ENCODE results near the gene TAS2R3. TPM values are rescaled to one million over a fixed set of nuclear protein-coding genes. Genes with fewer than 3 reads are reported as not detected.

The TAS2R3 gene
- polyA plus RNA-seq, 1 experiment, result not detected

- H3K36me3 ChIP-seq (ENCODE audit: control insufficient read depth, insufficient read depth, low read length), result peaks cover 5% of the 10 kb centered on the region; the same call in 1 of the 2 replicates
- ChIA-PET POLR2A (no interaction called here), CTCF (interaction anchor here (0.7 to 2.0 kb wide), 14 partner anchors 9 to 140 kb away, joined by 3 to 15 read pairs (median 4); partner anchors contain the start of genes TAS2R3 and TAS2R4)
- peak; percentile 6 for DNase-seq (ENCODE audit: low read depth)
- H3K27me3 ChIP-seq (ENCODE audit: control insufficient read depth, insufficient read depth, low read length), result no peaks in the 10 kb centered on the region
- TF ChIP-seq CTCF (IDR thresholded peaks at IDR 0.05; ENCODE audit: insufficient read depth, low read depth, low read length), result peak; percentile 83
- H3K4me3 ChIP-seq (ENCODE audit: low read depth, low read length), result no peak overlapping the region
Observed at GRCh38 chr7:141785706-141786552, 22.0 kb downstream of the TAS2R3 start.

DNA sequence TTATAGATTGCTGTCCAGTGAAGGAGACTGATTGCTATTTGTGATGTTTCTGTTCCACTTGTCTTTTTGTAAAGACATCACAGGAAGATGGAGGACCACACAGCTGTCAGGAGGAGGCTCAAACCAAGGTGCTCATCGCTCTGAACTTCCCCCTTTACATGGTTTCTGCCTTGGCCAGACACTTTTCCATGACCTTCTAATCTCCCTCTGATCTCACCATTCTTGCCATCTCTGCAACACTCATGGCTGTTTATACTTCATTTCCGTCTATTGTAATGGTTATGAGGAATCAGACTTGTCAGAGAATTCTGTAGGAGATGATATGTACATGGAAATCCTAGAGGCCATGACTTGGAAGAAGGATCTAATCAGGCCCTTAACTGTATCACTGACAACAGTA is 24.4 kb downstream of the TAS2R3 start:
- TF ChIP-seq CTCF (IDR thresholded peaks at IDR 0.05; ENCODE audit: insufficient read depth, low read depth, low read length), result no peak
- ChIA-PET CTCF (no interaction called here), POLR2A (no interaction called here)
- Histone ChIP-seq H3K27me3 (ENCODE audit: control insufficient read depth, insufficient read depth, low read length) (no peaks in the 10 kb centered on the region), H3K4me3 (ENCODE audit: low read depth, low read length) (no peak overlapping the region), H3K36me3 (ENCODE audit: control insufficient read depth, insufficient read depth, low read length) (peaks cover 5% of the 10 kb centered on the region; the same call in 1 of the 2 replicates)
- DNase-seq (ENCODE audit: low read depth), result no peak

DNA sequence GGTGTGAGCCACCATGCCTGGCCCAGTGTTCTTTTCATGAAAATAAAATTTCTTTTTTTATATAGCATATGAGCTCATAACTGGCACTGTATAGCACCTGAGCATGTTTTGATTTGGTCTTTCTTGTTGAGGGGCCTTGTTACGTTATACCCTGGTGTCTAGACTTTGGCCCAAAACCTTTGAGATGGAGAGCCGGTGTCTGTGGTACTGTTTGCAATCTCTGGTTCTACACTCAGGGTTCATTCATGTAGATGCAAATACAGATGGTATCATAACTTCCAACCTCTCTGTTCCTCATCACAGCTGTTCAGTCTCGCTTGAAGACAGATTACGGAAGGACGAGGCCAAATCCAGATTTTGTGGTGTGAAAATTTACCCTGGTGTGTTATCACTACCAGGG is 26.0 kb downstream of the TAS2R3 start, which contains the start of gene TAS2R5:
Gene TAS2R5 (plus strand): TSS at position 301 of the 400 bp plus-strand sequence. CDS start 145 bp downstream, outside the sequence.
- Histone ChIP-seq H3K27me3 (ENCODE audit: control insufficient read depth, insufficient read depth, low read length) (no peaks in the 10 kb centered on the region), H3K36me3 (ENCODE audit: control insufficient read depth, insufficient read depth, low read length) (peaks cover 5% of the 10 kb centered on the region; the same call in 1 of the 2 replicates), H3K4me3 (ENCODE audit: low read depth, low read length) (no peak within 1 kb of the TSS)
- no peak for DNase-seq (ENCODE audit: low read depth)
- TF ChIP-seq CTCF (IDR thresholded peaks at IDR 0.05; ENCODE audit: insufficient read depth, low read depth, low read length), result no peak
- CTCF ChIA-PET, result no interaction called here
- POLR2A ChIA-PET, result no interaction called here

DNA sequence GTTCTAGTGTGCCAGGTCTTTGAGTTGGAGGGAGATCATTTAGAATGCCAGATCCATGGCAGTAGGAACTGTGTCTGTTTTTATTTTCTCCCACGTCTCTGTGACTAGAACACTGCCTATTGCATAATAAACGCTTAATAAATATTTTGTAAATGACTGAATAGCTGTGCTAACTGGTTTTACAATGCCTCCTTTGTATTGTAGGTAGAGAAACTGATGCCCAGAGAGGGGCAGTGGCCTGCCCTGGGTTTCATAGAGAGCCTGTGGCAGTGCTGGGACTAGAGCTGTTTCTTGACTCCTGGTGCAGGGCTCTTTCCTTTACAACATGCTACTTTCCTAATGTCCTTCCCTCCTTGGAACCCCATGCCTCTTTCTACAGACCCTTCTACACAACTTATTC is 28.6 kb downstream of the TAS2R3 start:
- no peak for TF ChIP-seq CTCF (IDR thresholded peaks at IDR 0.05; ENCODE audit: insufficient read depth, low read depth, low read length)
- DNase-seq (ENCODE audit: low read depth), result no peak
- Histone ChIP-seq H3K36me3 (ENCODE audit: control insufficient read depth, insufficient read depth, low read length) (peaks cover 5% of the 10 kb centered on the region; the same call in 1 of the 2 replicates), H3K27me3 (ENCODE audit: control insufficient read depth, insufficient read depth, low read length) (no peaks in the 10 kb centered on the region), H3K4me3 (ENCODE audit: low read depth, low read length) (no peak overlapping the region)
- POLR2A ChIA-PET, result no interaction called here
- CTCF ChIA-PET, result no interaction called here

Small RNAs within 50 kb of the gene (small RNA-seq; reads per million reads assigned to genes)
- not detected for gene RNU1-82P (ENCODE audit: insufficient read length, low read depth, low replicate concordance)

Other genes with a start within 250 kb of the TAS2R3 start
- 30.3 and 34.7 TPM in 2 replicates for gene AGK, start 212.7 kb upstream of the TAS2R3 start, polyA plus RNA-seq (2011; rRNA removed)
- 4.2 and 4.6 TPM in 2 replicates for gene DENND11, start 61.9 kb upstream of the TAS2R3 start, polyA plus RNA-seq (2011; rRNA removed)
- gene WEE2, start 55.7 kb upstream of the TAS2R3 start, polyA plus RNA-seq (2011; rRNA removed), result not detected in 2 replicates
- gene SSBP1, start 25.7 kb upstream of the TAS2R3 start, polyA plus RNA-seq (2011; rRNA removed), result 55.0 and 139 TPM in 2 replicates
- 0.12 and 0.23 TPM in 2 replicates for gene TAS2R4, start 12.6 kb downstream of the TAS2R3 start, polyA plus RNA-seq (2011; rRNA removed)
- gene TAS2R5, start 26.1 kb downstream of the TAS2R3 start, polyA plus RNA-seq (2011; rRNA removed), result 0.43 and 0.64 TPM in 2 replicates
- gene PRSS37, start 77.4 kb downstream of the TAS2R3 start, polyA plus RNA-seq (2011; rRNA removed), result not detected in 2 replicates
- gene OR9A4, start 152.3 kb downstream of the TAS2R3 start, polyA plus RNA-seq (2011; rRNA removed), result not detected in 2 replicates
- not detected in 2 replicates for gene CLEC5A, start 182.9 kb downstream of the TAS2R3 start, polyA plus RNA-seq (2011; rRNA removed)
- not detected in 2 replicates for gene TAS2R38, start 209.7 kb downstream of the TAS2R3 start, polyA plus RNA-seq (2011; rRNA removed)
- gene MGAM, start 231.8 kb downstream of the TAS2R3 start, polyA plus RNA-seq (2011; rRNA removed), result 0.01 TPM in 2 replicates

Data from BJ (cell line).